ENCODE results near the gene PIK3C2A. TPM values are rescaled to one million over a fixed set of nuclear protein-coding genes. Genes with fewer than 3 reads are reported as not detected.

PIK3C2A gene
- 10 to 100 TPM; 29.9 to 43.7 (median 32.7) TPM for total RNA-seq
- polyA plus RNA-seq, result 10 to 100 TPM in 1 of 2 donors, 1 to 10 TPM in 1; 6.7 to 17.9 TPM
- long read RNA-seq, donor 1, partial matches to known transcripts, result 4 of 8 reads
- long read RNA-seq, donor 1, other reads (novel, unspliced or antisense), result 4 of 8 reads
- long read RNA-seq, donor 2, partial matches to known transcripts, result 5 of 15 reads
- long read RNA-seq, donor 2, other reads (novel, unspliced or antisense), result 10 of 15 reads
- long read RNA-seq, donor 3, full-length matches to known transcripts, result 3 of 30 reads
- long read RNA-seq, donor 3, partial matches to known transcripts, result 8 of 30 reads
- long read RNA-seq, donor 3, other reads (novel, unspliced or antisense), result 19 of 30 reads

DNA sequence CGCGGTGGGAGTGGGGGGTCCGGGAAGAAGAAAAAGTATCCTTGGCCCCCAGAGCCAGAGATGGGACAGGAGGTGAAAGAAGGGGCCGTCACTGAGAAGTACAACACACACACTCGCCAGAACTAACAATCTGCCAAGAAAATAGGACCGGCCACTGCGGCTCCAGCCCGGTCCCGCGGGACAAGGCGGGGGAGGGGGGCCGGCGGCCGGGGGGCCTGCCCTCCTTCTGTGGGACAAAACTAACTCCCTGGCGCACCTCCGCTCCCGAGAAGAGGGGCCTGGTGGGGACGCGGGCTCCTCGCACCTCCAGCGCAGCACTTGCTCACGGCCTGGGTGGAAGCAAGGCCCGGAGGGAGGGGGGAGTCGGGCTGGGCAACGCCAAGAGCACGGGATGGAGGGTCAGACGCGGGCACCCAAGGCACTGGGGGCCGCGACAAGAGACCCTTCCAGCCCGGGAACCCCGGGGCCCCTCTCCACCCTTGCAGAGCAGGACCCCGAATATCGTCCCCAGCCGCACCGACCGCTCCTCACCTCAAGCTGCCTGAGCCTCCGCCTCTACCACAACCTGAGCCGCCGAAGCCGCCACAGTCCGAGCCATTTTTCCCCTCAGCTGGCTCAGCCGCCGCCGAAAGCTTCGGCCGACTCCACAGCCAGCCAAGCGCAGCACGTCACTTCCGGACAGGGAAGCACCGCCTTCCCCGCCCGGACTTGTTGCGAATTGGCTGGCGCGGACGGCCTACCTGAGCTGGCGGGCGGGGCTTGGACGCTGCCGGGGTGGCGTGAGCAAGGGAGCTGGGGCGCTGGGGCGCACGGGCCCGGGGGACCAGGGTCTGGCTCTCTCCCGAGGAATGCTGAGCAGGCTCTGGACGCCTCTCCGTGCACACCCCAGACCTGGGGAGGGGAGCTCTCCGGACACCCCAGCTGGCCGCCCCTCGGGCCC lies at the start of gene PIK3C2A:
Gene PIK3C2A, minus strand, starts transcription at position 670 of the 940 bp plus-strand sequence. CDS start 38,245 bp downstream, outside the sequence.
- ATAC-seq (peak; percentile 95 to 98 (median 98)), DNase-seq (peak; percentile 97)
- Histone ChIP-seq H3K36me3 (peaks cover 0 to 20% (median 0%) of the 10 kb centered on the region in 9 donors), H3K9me3 (no peaks in the 10 kb centered on the region), H3K27me3 (no peaks in the 10 kb centered on the region), H3K4me1 (peaks cover 3 to 55% (median 35%) of the 10 kb centered on the region in 9 donors), H3K4me3 (peak within 1 kb of the TSS; percentile 77 to 96 (median 92)), H3K27ac (peak within 1 kb of the TSS; percentile 91 to 98 (median 96))
- TF ChIP-seq CTCF (IDR thresholded peaks at IDR 0.05), result no peak
- intact Hi-C loops (cut with DNase I), result loop anchor here in 4 of 10 donors (1.0 to 5.0 kb wide), 4 partner anchors 45 to 130 kb away; partner anchors contain the start of genes RPS13 (in 4 of the 4) and NUCB2 (in 1 of the 4)
- WGBS, 2 donors, result 0 to 1% methylated on average over 70 to 72 of the region's 72 CpGs

DNA sequence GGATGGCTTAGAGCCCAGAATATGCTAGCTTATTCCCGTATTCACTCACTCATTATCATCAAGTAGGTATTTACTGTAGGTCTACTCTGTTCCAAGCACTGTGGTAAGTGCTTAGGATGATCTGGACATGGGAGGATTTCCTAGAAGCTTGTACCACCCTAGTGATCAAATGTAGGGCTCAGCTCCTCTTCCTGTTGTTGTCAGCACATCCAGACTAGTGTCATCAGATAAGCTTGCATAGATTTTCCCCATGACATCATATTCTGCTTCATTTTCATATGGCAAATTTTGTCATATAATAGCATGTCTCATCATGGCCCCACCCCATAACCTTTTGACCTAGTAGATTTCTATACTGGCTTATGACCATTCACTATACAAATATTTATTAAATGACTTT lies 49.4 kb upstream of the PIK3C2A start:
- TF ChIP-seq CTCF (IDR thresholded peaks at IDR 0.05), result no peak
- DNase-seq (no peak), ATAC-seq (peak in 1 of 8 donors; percentile 66)
- Histone ChIP-seq H3K27ac (peak overlapping the region in 1 of 10 donors; percentile 40), H3K36me3 (no peaks in the 10 kb centered on the region), H3K4me1 (no peaks in the 10 kb centered on the region), H3K4me3 (no peak overlapping the region), H3K27me3 (no peaks in the 10 kb centered on the region), H3K9me3 (no peaks in the 10 kb centered on the region)
- intact Hi-C loops (cut with DNase I), result no loop called here
- WGBS, 2 donors, result 22 to 34% methylated on average over 1 of the region's 1 CpG

DNA sequence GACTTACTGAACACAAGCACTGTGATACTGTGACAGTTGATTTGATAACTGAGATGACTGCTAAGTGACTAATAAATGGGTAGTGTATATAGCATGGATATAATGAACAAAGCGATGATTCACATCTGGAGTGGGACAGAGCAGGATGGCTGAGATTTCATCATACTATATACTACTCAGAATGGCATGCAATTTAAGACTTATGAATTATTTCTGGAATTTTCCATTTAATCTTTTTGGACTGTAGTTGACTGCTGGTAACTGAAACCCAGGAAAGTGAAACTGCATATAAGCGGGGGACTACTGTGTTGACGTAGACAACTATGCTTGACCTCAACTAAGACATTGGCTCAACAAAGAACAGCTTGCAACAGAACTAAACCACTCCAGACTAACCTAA lies 48.7 kb upstream of the PIK3C2A start:
- ATAC-seq (no peak), DNase-seq (no peak)
- Histone ChIP-seq H3K9me3 (no peaks in the 10 kb centered on the region), H3K27me3 (no peaks in the 10 kb centered on the region), H3K4me3 (no peak overlapping the region), H3K36me3 (no peaks in the 10 kb centered on the region), H3K27ac (peak overlapping the region in 1 of 10 donors; percentile 40), H3K4me1 (no peaks in the 10 kb centered on the region)
- 87% methylated on average over 3 of the region's 3 CpGs for WGBS, 2 donors
- TF ChIP-seq CTCF (IDR thresholded peaks at IDR 0.05), result no peak
- intact Hi-C loops (cut with DNase I), result no loop called here

- Histone ChIP-seq H3K4me3 (no peak overlapping the region), H3K27ac (no peak overlapping the region), H3K36me3 (no peaks in the 10 kb centered on the region), H3K4me1 (no peaks in the 10 kb centered on the region), H3K27me3 (no peaks in the 10 kb centered on the region), H3K9me3 (no peaks in the 10 kb centered on the region)
- DNase-seq (no peak), ATAC-seq (no peak)
- WGBS, 2 donors, result 73 to 95% methylated on average over 4 of the region's 4 CpGs
- intact Hi-C loops (cut with DNase I), result no loop called here
- no peak for TF ChIP-seq CTCF (IDR thresholded peaks at IDR 0.05)
These were observed 44.9 kb upstream of the PIK3C2A start for GRCh38 chr11:17252704-17253103.
